PC-9 (cell line): ENCODE measurements around the gene OPN4. TPM values are rescaled to one million over a fixed set of nuclear protein-coding genes. Genes with fewer than 3 reads are reported as not detected.

Experiments
- BruUV-seq: library from RNA; stranded (reverse); fragments of 400-500 nt; replicated peaks from 2 replicates; lab custom pipeline; 2021; lab: Mats Ljungman, UMichigan
- CTCF ChIA-PET: fragments of 300-600 bp; sonication (Branson Sonifier 250); formaldehyde crosslinking; loops from one replicate; lab custom pipeline; 2022; ENCODE audit warnings: antibody characterized with exemption; lab: Charles Lee
- POLR2A ChIA-PET: fragments of 300-600 bp; sonication (Branson Sonifier 250); formaldehyde crosslinking; loops from one replicate; lab custom pipeline; 2022; ENCODE audit warnings: antibody characterized with exemption; ENCODE audit not compliant: unreplicated experiment; lab: Charles Lee
- DNase-seq, 2 experiments: peaks; one replicate each; pipeline versions ENCODE4 v3.0.0 to v3.0.0-alpha.2; 2015 to 2022; ENCODE audit warnings: mixed read lengths in 1 of 2
- H2AFZ ChIP-seq: fragments of 200-600 bp; sonication (generic); 2 replicates; pipeline ENCODE4 v1.8.1; 2017; ENCODE audit warnings: antibody characterized with exemption
- H3F3A ChIP-seq: fragments of 200-600 bp; sonication (generic); 2 replicates; pipeline ENCODE4 v1.8.1; 2017; ENCODE audit warnings: antibody characterized with exemption, mild to moderate bottlenecking, low read depth; ENCODE audit not compliant: insufficient read depth
- H3K27ac ChIP-seq: fragments of 200-600 bp; sonication (generic); 2 replicates; pipeline ENCODE4 v1.6.1; 2016; ENCODE audit warnings: mixed run types
- H3K27me3 ChIP-seq: fragments of 200-600 bp; sonication (generic); 2 replicates; pipeline ENCODE4 v1.6.1; 2016; ENCODE audit warnings: low read depth, mixed run types; ENCODE audit not compliant: insufficient read depth
- H3K36me3 ChIP-seq: fragments of 200-600 bp; sonication (generic); 2 replicates; pipeline ENCODE4 v1.6.1; 2016; ENCODE audit warnings: low read depth, mixed run types
- H3K4me1 ChIP-seq: fragments of 200-600 bp; sonication (generic); replicated peaks from 2 replicates; pipeline ENCODE4 v1.6.1; 2016; ENCODE audit warnings: mixed run types; ENCODE audit not compliant: insufficient read depth
- H3K4me2 ChIP-seq: fragments of 200-600 bp; sonication (generic); 2 replicates; pipeline ENCODE4 v1.6.1; 2017; ENCODE audit warnings: mixed run types
- H3K4me3 ChIP-seq: fragments of 200-600 bp; sonication (generic); 2 replicates; pipeline ENCODE4 v1.6.1; 2016; ENCODE audit warnings: mixed run types
- H3K79me2 ChIP-seq: fragments of 200-600 bp; sonication (generic); 2 replicates; pipeline ENCODE4 v1.6.1; 2017; ENCODE audit warnings: low read depth, mixed run types
- H3K9me2 ChIP-seq: fragments of 200-600 bp; sonication (generic); 2 replicates; pipeline ENCODE4 v1.8.1; 2017; ENCODE audit warnings: mild to moderate bottlenecking; ENCODE audit not compliant: insufficient read depth
- H3K9me3 ChIP-seq: fragments of 200-600 bp; sonication (generic); 2 replicates; pipeline ENCODE4 v1.8.1; 2016; ENCODE audit warnings: low read depth; ENCODE audit not compliant: insufficient read depth
- H4K20me1 ChIP-seq: fragments of 200-600 bp; sonication (generic); 2 replicates; pipeline ENCODE4 v1.8.1; 2017; ENCODE audit not compliant: insufficient read depth
- EZH2 ChIP-seq: fragments of 200-600 bp; sonication (generic); IDR thresholded peaks from 2 replicates; pipeline ENCODE4 v1.8.0; 2017; ENCODE audit warnings: antibody characterized with exemption, low read depth
- intact Hi-C: fragments of 100-400 bp; cut with micrococcal nuclease; formaldehyde crosslinking; loops from one replicate; pipeline ENCODE4 v1.10.0; 2022; ENCODE audit not compliant: unreplicated experiment
- total RNA-seq: library from RNA; stranded (reverse); gene quantifications from 2 replicates; pipeline ENCODE4 v1.2.3, GENCODE V29; 2021
- TF ChIP-seq, protein P1 (sequence below): fragments of 200-600 bp; sonication (generic); conservative IDR thresholded peaks from 2 replicates; pipeline ENCODE4 v1.6.1; 2017; ENCODE audit warnings: mixed run types, antibody characterized with exemption, mild to moderate bottlenecking, moderate library complexity

The OPN4 gene
- total RNA-seq, 1 experiment from 2014 or later, result 0.15 TPM

DNA sequence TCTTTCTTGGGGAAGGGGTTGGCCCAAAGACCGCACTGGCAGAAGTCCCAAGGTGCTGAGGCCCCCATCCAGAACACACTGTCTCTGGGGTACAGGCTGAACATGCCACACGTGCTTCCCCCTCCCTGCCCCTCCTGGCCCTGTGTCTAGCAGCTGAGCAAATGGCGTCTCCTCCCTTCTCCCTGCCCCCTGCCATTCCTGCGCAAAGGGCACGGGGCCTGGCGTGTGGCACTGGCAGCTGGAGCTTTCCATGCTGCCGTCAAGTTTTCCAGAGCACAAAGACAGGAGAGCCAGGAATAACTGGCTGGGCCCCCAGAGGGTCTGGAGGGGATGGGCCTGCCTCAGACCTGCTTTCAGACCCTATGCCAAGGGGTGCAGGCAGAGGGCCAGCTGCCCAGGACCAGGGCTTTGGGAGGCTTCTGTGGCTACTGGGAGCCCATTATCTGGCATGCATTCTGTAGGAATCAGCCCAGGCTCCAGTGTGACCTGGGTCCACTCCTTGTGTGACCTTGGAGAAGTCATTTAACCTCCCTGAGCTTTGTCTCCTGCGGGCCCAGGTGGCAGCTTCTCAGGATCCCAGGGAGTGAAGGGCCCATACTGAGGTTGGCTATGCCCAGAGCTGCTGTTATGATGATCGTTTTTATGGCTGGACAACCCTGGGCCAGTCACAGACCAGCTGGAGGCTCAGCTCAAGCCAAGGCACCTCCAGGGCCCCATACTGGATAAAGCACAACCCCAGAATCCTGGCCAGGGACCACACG lies 13.3 kb downstream of the OPN4 start:
- TF ChIP-seq, protein P1, sequence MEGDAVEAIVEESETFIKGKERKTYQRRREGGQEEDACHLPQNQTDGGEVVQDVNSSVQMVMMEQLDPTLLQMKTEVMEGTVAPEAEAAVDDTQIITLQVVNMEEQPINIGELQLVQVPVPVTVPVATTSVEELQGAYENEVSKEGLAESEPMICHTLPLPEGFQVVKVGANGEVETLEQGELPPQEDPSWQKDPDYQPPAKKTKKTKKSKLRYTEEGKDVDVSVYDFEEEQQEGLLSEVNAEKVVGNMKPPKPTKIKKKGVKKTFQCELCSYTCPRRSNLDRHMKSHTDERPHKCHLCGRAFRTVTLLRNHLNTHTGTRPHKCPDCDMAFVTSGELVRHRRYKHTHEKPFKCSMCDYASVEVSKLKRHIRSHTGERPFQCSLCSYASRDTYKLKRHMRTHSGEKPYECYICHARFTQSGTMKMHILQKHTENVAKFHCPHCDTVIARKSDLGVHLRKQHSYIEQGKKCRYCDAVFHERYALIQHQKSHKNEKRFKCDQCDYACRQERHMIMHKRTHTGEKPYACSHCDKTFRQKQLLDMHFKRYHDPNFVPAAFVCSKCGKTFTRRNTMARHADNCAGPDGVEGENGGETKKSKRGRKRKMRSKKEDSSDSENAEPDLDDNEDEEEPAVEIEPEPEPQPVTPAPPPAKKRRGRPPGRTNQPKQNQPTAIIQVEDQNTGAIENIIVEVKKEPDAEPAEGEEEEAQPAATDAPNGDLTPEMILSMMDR, result no peak
- TF ChIP-seq EZH2, result no peak
- Histone ChIP-seq H3K9me3 (no peaks in the 10 kb centered on the region), H3K9me2 (no peaks in the 10 kb centered on the region), H3K4me3 (no peak overlapping the region), H2AFZ (no peak overlapping the region), H4K20me1 (no peaks in the 10 kb centered on the region), H3F3A (peaks cover 12% of the 10 kb centered on the region; the same call in 1 of the 2 replicates), H3K4me2 (peak overlapping the region; percentile 72), H3K4me1 (peaks cover 76% of the 10 kb centered on the region), H3K27ac (peak overlapping the region; percentile 34), H3K79me2 (no peaks in the 10 kb centered on the region), H3K27me3 (no peaks in the 10 kb centered on the region), H3K36me3 (no peaks in the 10 kb centered on the region)
- ChIA-PET CTCF (interaction anchor here (0.5 kb wide), 1 partner anchor 22 kb away, joined by 8 read pairs; no protein-coding TSS in a partner anchor), POLR2A (no interaction called here)
- BruUV-seq, result no TSS peak
- intact Hi-C loops, result no loop called here
- DNase-seq, result no peak

DNA sequence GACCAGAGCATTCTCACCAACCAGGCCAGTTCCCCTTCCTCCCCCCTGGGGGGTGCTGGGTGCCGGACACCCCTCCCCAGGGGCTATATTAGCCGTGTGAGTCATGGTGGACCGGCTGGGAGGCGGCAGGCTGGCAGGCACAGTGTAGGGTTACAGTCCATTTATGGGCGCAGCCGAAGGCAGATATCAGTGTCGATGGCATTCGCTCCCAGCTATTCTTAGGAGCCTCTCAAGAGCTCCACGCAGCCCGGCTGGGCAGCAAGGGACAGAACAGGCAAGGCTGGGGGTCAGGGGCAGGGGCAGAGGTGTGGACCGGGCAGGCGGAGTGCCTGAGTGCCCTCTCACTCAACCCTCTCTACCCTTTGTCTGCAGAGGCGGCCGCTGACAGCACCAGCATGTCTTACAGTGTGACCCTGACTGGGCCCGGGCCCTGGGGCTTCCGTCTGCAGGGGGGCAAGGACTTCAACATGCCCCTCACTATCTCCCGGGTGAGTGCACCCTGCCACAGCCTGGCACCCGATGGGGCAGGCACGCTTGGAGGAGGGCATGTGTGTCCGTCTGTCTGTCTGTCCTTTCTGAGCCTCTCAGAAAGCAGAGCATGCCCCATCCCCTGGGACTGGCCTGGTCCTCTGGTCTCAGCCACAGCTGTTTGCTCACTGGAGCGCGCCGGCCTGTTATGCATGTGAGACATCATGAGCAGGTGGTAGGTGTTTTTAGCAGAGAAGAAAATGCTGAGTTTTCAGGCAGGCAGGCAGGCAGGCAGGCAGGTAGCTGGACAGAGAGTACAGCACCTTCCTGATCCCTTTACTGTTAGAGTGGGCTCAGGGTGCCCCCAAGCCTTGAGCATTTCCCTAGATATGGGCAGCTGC lies 14.2 kb downstream of the OPN4 start, which contains the start of gene LDB3:
LDB3 (plus strand) TSS at position 215 of the 869 bp plus-strand sequence; CDS start at position 396, 181 bp downstream.
- H3K9me2 ChIP-seq, result no peaks in the 10 kb centered on the region
- no peaks in the 10 kb centered on the region for H4K20me1 ChIP-seq
- ChIA-PET POLR2A (interaction anchor here (0.5 to 0.7 kb wide), 4 partner anchors 12 to 32 kb away, joined by 3 to 5 read pairs (median 4); partner anchors contain the start of gene OPN4), CTCF (interaction anchor here (0.5 kb wide), 1 partner anchor 23 kb away, joined by 8 read pairs; no protein-coding TSS in a partner anchor)
- intact Hi-C loops, result no loop called here
- H3K4me2 ChIP-seq, result peak within 1 kb of the TSS; percentile 72
- TF ChIP-seq, protein P1, result no peak
- no peak for TF ChIP-seq EZH2
- peak; percentile 73 to 75 for DNase-seq
- H3K4me1 ChIP-seq, result peaks cover 85% of the 10 kb centered on the region
- H3K4me3 ChIP-seq, result peak within 1 kb of the TSS; percentile 36; the same call in 1 of the 2 replicates
- H3K9me3 ChIP-seq, result no peaks in the 10 kb centered on the region
- H3K27me3 ChIP-seq, result no peaks in the 10 kb centered on the region
- H3F3A ChIP-seq, result peaks cover 12% of the 10 kb centered on the region; the same call in 1 of the 2 replicates
- H2AFZ ChIP-seq, result no peak within 1 kb of the TSS
- BruUV-seq, result no TSS peak
- H3K27ac ChIP-seq, result peak within 1 kb of the TSS; percentile 34
- no peaks in the 10 kb centered on the region for H3K79me2 ChIP-seq
- no peaks in the 10 kb centered on the region for H3K36me3 ChIP-seq

DNA sequence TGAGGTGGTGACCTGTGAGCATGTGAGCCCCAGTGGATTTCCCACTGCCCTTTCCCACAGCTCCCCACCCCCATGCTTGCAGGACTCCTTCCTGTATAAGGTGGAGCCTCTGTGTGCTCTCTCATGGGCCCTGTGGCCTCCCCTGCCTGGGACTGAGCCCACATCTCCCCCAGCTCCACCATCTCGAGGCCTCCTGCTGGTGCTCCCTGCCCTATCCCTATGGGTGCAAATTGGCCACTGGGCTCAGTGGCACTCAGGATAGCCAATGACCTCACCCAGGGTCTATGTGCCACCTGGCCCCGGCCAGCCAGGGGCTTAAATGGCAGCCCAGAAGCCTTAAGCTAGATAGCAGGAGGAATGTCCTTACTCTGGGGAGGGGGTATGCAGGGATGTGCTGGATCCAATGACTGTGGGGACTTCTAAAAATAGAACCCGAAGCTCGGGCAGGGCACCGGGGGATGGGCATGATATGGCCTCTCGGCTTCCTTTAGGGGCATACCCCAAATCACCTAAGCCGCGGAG lies 16.0 kb downstream of the OPN4 start:
- no peak for DNase-seq
- Histone ChIP-seq H3K9me2 (no peaks in the 10 kb centered on the region), H3K79me2 (no peaks in the 10 kb centered on the region), H3K4me2 (peak overlapping the region; percentile 72), H3K9me3 (no peaks in the 10 kb centered on the region), H3F3A (peaks cover 12% of the 10 kb centered on the region; the same call in 1 of the 2 replicates), H2AFZ (no peak overlapping the region), H3K4me3 (no peak overlapping the region), H3K4me1 (peaks cover 85% of the 10 kb centered on the region), H3K36me3 (no peaks in the 10 kb centered on the region), H3K27me3 (no peaks in the 10 kb centered on the region), H4K20me1 (no peaks in the 10 kb centered on the region), H3K27ac (no peak overlapping the region)
- POLR2A ChIA-PET, result no interaction called here
- intact Hi-C loops, result no loop called here
- TF ChIP-seq EZH2, result no peak
- TF ChIP-seq, protein P1, result no peak
- no TSS peak for BruUV-seq
- CTCF ChIA-PET, result no interaction called here
